HG02852 (cell line): Measurements from ENCODE around the gene RASA3.
"Not testable (repeated sequence)": the region's sequence is repeated elsewhere in the genome, so short reads cannot be mapped to it uniquely, and the experiment has no call there.

Experiments used
- ATAC-seq: cut with Tn5 transposase; IDR thresholded peaks from one replicate; pipeline ENCODE4 v1.9.1; 2021; ENCODE audit warnings: mild to moderate bottlenecking, moderate library complexity; ENCODE audit not compliant: unreplicated experiment

RASA3 gene

GRCh38 chr13:114127473-114128347 is 4.7 kb downstream of the RASA3 start:
- ATAC-seq, result no peak

- ATAC-seq, result no peak
Observed at GRCh38 chr13:114126789-114127472, 5.5 kb downstream of the RASA3 start.

GRCh38 chr13:114126086-114126485 is 6.3 kb downstream of the RASA3 start:
- not testable (repeated sequence) for ATAC-seq

GRCh38 chr13:114125589-114125988 is 6.8 kb downstream of the RASA3 start:
- no peak for ATAC-seq

GRCh38 chr13:114124921-114125320 is 7.5 kb downstream of the RASA3 start:
- ATAC-seq, result no peak

GRCh38 chr13:114124431-114124830 is 8.0 kb downstream of the RASA3 start:
- ATAC-seq, result no peak

GRCh38 chr13:114123876-114124275 is 8.5 kb downstream of the RASA3 start:
- ATAC-seq, result no peak

GRCh38 chr13:114123448-114123847 is 9.0 kb downstream of the RASA3 start:
- ATAC-seq, result no peak

GRCh38 chr13:114122591-114123211 is 9.7 kb downstream of the RASA3 start:
- no peak for ATAC-seq

GRCh38 chr13:114122127-114122511 is 10.3 kb downstream of the RASA3 start:
- no peak for ATAC-seq

- no peak for ATAC-seq
Observed at GRCh38 chr13:114121496-114122126, 10.8 kb downstream of the RASA3 start.

GRCh38 chr13:114121031-114121430 is 11.4 kb downstream of the RASA3 start:
- no peak for ATAC-seq

- no peak for ATAC-seq
Observed at GRCh38 chr13:114120591-114121011, 11.8 kb downstream of the RASA3 start.

GRCh38 chr13:114119196-114119595 is 13.2 kb downstream of the RASA3 start:
- ATAC-seq, result no peak

GRCh38 chr13:114118511-114119123 is 13.8 kb downstream of the RASA3 start:
- ATAC-seq, result no peak

- ATAC-seq, result no peak
Observed at GRCh38 chr13:114118086-114118485, 14.3 kb downstream of the RASA3 start.

- not testable (repeated sequence) for ATAC-seq
Observed at GRCh38 chr13:114117341-114117874, 15.0 kb downstream of the RASA3 start.

- no peak for ATAC-seq
Observed at GRCh38 chr13:114116734-114117133, 15.7 kb downstream of the RASA3 start.

- no peak for ATAC-seq
Observed at GRCh38 chr13:114115796-114116195, 16.6 kb downstream of the RASA3 start.

- ATAC-seq, result no peak
Observed at GRCh38 chr13:114115191-114115671, 17.2 kb downstream of the RASA3 start.
